Measurements from ENCODE around the gene MTR.
"Not testable (repeated sequence)": the region's sequence is repeated elsewhere in the genome, so short reads cannot be mapped to it uniquely, and the experiment has no call there.

MTR gene

GRCh38 chr1:236835491-236835890 lies 40.4 kb downstream of the MTR start:
- DNase-seq, result no peak

- DNase-seq, result no peak
Observed at GRCh38 chr1:236836157-236836556, 41.1 kb downstream of the MTR start.

- no peak for DNase-seq
Observed at GRCh38 chr1:236837115-236837514, 42.0 kb downstream of the MTR start.

- DNase-seq, result no peak
Observed at GRCh38 chr1:236837897-236838296, 42.8 kb downstream of the MTR start.

- DNase-seq, result no peak
Observed at GRCh38 chr1:236841341-236841740, 46.2 kb downstream of the MTR start.

- no peak for DNase-seq
Observed at GRCh38 chr1:236844499-236845271, 49.6 kb downstream of the MTR start.

- DNase-seq, result no peak
Observed at GRCh38 chr1:236845830-236846229, 50.7 kb downstream of the MTR start.

- DNase-seq, result no peak
Observed at GRCh38 chr1:236848274-236848923, 53.3 kb downstream of the MTR start.

- DNase-seq, result no peak
Observed at GRCh38 chr1:236850077-236850979, 55.2 kb downstream of the MTR start.

- no peak for DNase-seq
Observed at GRCh38 chr1:236851871-236852270, 56.8 kb downstream of the MTR start.

GRCh38 chr1:236853921-236854604 lies 59.0 kb downstream of the MTR start:
- DNase-seq, result no peak

- DNase-seq, result no peak
Observed at GRCh38 chr1:236854605-236854983, 59.5 kb downstream of the MTR start.

GRCh38 chr1:236856649-236857048 lies 61.6 kb downstream of the MTR start:
- DNase-seq, result not testable (repeated sequence)

- DNase-seq, result no peak
Observed at GRCh38 chr1:236858165-236858564, 63.1 kb downstream of the MTR start.

GRCh38 chr1:236860101-236860500 lies 65.0 kb downstream of the MTR start:
- no peak for DNase-seq

- no peak for DNase-seq
Observed at GRCh38 chr1:236860674-236861073, 65.6 kb downstream of the MTR start.

GRCh38 chr1:236861560-236862218 lies 66.6 kb downstream of the MTR start:
- no peak for DNase-seq

- DNase-seq, result no peak
Observed at GRCh38 chr1:236862219-236862591, 67.1 kb downstream of the MTR start.

GRCh38 chr1:236862615-236863211 lies 67.6 kb downstream of the MTR start:
- DNase-seq, result no peak

GRCh38 chr1:236864211-236864610 lies 69.1 kb downstream of the MTR start:
- no peak for DNase-seq

- no peak for DNase-seq
Observed at GRCh38 chr1:236864996-236865817, 70.1 kb downstream of the MTR start.

Measured in activated CD4-positive, CD25-positive, alpha-beta regulatory T cell (primary cell).